GM21786 (cell line): ENCODE data around the gene LATS2.

Experiments used
- ATAC-seq: cut with Tn5 transposase; IDR thresholded peaks from one replicate; pipeline ENCODE4 v1.9.1; 2021; ENCODE audit not compliant: unreplicated experiment

LATS2 gene

DNA sequence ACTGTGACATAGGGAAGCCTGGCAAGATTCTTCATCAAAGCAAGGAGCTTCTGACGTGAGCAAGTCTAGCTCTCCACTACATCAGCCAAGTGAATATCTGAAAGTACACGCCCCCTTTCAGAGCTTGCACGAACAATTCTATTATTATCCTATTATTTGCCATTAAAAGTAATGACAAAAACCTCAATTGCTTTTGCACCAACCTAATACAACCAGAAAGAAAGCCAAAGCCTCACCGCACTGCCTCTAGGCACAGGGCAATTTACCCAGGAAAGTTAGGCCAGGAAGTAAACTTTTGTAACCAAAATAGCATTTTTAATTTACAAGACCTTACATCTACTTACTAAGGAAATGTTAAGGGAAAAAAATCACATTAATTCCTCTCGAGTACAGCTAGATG lies 41.2 kb downstream of the LATS2 start:
- ATAC-seq = no peak

DNA sequence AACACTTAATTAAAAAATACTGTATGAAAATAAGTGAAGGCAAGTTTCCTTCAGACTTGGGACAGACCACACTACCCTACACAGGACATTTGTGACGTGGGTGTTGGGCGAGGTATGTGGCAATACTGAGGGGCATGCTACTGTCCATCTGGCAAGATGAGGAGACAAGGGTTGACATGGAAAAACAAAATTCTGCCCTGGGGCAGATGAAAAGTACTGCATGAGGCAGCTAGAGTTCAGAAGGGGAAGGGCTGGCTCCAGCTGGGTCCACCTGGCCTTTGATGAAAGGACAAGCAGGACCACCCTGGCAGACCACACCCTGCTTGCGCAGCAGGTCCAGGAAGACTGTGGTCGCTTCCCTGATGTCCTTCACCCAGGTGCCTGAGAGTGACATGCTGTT lies 43.2 kb downstream of the LATS2 start:
- no peak for ATAC-seq

DNA sequence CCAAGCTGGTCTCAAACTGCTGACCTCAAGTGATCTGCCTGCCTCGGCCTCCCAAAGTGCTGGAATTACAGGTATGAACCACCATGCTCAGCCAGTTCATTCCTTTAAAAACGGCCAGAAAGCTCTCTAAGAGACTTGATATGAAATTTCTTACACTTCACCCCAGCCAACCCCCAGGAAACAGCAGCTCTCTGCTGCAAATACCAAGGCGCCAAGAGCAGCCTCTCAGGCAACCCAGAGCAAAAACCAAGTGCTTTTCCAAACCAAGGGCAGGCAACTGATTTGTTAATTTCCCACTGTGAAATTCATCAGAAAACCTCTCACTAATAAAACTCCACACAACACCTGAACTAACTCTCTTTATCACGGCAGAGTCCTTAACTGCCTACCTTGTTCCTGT lies 44.9 kb downstream of the LATS2 start:
- no peak for ATAC-seq

DNA sequence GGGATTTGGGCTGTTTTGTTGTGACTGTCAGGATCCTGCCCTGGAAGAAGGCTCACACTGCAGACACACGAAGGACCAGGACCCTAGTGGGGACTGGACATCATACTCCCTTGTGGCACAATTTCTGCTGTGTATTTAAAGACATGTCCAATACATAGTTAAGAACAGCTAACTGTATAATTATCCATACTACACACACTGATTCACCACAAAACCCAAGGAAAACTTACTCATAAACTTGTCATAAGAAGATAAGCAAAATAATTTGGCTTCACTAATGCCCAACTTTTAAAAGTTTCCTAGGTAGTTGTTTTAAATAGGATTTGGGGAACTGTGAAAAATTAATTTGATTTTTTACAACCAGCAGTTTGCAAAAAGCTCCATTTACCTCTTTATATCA lies 46.1 kb downstream of the LATS2 start:
- no peak for ATAC-seq

DNA sequence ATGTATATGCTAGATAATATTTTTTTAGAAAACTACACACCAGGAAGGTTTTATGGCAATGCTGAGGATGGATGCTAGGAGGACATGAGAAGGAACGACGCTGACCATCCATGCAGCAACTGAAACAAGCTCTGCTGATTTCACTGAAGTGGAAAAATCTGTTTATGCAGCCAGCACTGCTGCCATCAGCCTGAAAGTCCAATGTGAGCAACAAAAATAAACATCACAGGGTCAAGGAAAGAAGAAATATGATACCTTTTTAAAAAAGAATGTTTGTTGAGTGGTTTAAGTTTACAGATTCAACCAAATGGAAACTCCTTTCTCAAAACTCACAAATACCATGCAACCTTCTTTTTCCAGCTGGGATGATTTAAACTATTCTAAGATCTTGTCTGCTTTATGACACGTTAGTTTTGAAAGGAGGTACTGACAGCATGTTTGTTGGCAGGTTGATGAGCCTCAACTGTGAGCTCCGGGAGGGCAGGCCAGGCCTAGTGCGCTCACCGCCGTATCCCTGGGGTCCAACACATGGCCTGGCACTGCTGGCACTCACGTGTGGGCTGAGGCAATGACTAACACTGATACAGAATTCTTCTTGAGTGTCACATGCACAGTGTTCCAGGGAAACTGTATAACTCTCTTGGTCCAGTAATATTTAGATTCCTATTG lies 46.8 kb downstream of the LATS2 start:
- ATAC-seq = no peak

DNA sequence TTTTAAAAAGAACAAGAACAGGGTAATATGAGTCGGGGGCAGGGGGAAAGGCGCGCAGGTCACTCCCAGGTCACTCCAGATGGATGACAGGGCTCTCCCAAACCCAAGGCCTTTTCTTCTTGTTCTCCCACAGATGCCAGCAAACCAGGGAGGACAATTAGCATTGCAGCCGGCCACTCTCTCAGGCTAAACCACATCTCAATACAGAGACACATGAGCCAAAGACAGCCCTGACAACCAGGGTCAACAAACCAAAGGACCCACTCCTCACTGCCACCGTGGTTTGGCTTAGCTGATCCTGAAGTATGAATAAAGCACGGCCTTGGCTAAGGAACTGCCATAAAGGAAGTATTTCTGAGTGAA lies 47.3 kb downstream of the LATS2 start:
- no peak for ATAC-seq

DNA sequence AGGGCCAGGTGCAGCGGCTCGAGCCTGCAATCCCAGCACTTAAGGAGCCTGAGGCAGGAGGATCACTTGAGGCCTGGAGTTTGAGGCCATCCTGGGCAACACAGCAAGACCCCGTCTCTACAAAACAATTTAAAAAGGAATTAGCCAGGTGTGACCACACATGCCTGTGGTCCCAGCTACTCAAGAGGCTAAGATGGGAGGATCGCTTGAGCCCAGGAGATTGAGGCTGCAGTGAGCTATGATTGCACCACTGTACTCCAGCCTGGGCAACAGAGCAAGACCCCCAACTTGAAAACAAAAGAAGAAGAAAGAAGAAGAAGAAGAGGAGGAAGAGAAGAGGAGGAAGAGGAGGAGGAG lies 47.7 kb downstream of the LATS2 start:
- ATAC-seq = no peak

DNA sequence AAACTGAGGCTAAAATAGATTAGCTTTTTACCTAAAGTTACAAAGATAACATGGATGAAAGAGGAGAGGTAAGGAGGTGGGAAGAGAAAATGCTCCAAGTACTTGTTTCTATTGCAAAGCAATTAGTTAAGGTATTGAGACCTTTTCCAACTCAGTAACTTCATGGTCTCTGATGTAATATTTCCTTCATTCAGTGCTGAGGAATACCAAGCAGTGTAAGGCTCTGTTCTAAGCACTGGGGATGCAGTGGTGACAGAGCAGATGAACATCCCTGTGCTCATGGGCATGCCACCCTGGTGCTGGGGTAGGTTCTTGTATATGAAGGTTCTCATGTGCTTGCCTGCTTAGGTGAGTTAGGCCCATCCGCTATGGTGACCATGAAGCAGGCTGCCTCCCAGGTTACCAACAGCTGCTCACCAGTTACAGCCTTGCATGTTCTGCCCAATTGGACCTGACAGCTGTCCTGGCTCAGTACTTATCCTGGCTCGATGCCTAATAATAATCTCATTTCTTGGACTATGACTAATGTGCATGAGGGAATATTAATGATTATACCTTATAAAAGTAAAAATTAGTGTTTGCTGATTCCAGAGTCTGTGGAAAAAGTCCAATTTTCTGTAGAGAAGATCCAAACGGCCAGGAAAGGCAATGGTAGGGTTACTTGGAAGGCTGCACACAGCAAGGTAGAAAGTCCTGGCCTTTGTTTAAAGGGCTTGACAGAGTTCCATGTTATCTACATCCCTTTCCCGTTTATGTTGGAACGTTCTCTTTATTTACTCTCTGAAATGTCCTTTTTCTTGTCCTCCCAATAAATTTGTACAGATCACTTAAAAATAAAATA lies 48.3 kb downstream of the LATS2 start:
- no peak for ATAC-seq

DNA sequence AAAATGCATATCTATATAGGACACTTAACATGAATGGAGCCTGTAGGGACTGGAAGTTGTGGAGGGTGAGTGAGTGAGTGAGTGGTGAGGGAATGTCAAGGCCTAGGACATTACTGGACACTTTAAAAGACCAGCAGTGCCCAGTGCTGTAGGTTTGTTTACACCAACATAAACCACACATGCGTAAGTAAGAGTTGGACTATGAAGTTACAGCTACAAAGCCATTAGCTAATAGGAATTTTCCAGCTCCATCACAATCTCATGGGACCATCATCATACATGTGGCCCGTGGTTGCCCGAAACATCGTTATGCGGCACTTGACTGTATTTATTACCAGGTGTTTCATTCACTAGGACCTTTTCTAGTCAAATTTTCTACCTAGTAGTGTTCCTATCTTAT lies 49.2 kb downstream of the LATS2 start:
- ATAC-seq = no peak

DNA sequence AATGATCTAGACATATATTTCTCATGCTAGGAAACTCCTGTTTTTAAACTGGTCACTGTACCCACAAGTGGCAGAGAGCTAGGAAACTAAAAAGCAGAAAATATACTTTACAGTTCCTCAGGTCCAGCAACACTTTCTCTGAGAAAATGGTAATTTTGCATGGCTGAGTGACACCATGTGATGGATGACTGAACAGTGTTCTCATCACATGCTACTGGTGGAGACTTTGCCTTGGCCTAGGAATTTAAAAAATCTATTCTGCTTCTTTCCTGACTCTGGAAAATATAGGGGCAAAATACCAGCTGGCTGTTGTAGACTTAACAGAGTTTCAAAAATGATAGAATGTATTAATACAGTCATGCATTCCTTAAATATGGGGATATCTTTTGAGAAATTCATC lies 50.0 kb downstream of the LATS2 start:
- no peak for ATAC-seq

DNA sequence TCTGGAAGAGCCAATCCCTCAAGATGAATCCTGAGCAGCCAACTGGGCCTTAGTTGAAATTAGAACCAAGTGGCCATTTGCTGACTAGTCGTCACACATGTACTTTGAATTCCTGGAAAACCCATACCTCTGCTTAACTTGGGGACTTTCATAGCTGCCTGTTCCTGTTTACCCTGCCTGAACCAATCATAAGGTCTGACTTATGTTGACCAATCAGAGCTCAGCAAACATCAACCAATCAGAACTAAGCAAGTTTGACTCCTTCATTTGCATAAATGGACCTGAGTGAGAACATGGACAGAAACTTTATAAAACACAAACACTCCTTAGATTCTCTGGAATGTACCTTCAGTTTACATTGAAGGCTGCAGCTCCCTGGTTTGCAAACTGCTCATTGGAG lies 50.8 kb downstream of the LATS2 start:
- ATAC-seq = no peak

DNA sequence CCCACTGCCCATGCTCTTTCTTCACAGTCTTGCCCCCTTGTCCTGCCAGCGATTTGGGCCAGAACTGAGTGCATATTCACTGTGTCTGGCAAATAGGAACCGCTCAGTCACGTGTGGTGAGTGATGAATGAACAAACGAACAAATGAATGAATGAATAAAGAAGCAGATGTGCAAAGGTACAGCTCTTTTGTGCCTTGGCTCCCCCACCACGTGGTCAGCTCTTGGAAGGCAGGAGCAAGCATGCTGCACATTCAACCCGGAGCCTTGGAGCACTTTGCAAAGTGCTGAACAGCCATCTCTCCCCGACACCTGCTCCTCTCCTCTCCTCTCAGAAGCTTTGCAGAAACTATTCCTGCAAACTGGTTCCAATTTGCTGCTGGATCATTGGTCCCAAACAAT lies 52.4 kb downstream of the LATS2 start:
- ATAC-seq = no peak

DNA sequence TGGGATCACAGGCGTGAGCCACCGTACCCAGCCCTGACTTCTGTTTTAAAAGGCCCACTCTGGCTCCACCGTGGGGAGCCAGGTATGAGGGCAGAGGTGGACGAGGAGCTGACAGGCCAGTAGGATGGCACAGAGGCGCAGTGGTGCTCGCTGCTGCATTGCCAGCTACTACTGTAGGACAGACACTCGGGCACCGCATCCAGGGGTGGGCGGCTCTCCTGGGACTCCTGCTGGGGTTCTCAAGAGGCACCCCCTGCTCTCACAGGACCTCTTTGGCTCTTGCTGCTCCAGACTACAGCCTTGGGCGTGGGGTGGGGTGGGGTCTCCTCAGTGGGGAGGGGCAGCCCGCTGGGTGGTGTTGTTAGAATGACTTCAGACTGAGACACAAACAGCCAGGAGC lies 53.4 kb downstream of the LATS2 start:
- no peak for ATAC-seq

DNA sequence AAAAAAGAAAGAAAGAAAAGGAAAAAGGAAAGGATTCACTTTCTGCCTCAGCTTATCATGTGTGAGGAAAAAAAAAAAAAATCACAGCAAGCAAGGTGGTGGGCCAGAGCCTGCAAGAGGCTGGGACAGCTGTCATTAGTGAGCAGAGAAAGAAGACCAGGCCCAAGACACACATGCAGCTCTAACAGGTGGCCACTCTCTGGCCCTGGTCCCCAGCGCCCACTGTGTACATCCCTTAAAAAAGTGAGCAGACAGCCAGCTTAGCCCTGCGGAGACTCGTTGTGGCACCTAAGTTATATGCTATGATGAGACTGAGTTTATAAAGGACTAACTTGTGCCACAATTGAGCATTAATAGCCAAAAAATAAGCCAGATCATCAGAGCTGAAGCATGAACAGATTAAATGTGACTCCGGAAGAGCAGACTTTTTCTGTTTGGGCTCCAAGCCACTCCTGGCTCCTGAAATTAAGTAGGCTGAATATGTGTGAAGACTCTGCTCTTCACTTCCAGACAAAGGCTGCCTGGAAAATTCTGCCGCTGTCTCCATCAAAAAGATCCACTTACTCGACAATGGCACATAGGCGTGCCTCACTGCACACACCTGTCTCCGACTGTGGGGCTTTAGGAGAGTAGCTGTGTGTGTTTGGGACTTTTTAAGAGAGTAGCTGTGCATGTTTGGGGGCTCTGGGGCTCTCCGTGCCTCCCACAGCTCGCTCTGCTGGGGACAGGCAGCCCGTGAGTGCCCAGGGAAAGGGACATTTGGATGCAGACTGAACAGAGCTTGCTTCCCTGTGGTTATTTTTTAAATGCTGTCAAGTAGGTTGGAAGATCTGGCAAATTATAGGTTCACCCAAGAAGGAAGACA lies 55.0 kb downstream of the LATS2 start:
- ATAC-seq = no peak

DNA sequence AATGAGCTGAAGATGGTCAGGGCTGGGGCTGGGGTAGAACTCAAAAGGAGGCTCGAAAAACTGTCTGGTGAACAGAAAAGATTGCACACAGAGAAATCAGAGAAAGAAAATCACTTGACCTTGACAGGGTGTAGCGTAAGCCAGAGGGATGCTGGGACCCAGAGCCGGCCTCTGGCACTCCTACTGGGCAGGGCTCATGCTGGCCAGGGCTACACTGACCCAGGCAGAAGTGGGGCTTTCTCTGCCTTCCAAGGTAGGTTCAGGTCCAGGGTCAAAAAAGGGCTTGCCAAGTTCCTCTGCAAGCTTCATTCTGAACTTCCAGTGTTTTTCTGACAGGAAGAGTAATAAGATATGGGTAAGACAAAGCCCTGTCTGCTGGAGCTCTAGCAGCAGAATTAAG lies 56.2 kb downstream of the LATS2 start:
- ATAC-seq = no peak

DNA sequence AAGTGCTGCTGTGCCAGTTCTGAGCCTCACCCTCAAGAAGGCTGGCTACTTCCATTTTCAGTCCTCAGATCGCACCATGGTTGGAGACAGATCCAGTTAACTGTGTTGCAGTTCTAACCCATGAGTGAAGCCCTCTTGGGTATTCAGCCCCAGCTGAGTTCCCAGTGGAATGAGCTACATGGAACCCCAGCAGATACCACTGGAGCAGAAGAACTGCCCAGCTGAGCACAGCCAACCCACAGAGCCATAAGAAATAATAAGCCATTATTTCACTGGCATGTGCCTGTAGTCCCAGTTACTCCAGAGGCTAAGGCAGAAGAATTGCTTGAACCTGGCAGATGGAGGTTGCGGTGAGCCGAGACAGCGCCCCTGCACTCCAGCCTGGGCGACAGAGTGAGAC lies 59.9 kb downstream of the LATS2 start:
- no peak for ATAC-seq

DNA sequence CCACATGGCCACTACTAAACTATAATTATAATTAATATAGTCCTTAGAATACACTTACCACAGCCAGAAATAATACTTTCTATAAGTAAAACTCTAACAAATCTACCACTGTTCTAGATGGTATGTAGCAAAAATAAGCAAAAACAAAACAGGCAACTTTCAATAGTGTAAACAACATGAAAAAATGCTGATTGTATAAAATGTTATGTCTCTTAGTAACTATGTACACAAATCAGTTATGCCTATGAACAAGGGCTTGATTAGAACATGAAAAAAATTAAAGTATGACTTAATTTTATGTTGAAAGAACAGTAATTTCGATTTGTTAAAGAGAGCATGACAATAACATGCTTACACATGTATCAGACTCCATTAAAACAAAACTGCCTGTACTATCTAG lies 60.7 kb downstream of the LATS2 start:
- ATAC-seq = no peak

DNA sequence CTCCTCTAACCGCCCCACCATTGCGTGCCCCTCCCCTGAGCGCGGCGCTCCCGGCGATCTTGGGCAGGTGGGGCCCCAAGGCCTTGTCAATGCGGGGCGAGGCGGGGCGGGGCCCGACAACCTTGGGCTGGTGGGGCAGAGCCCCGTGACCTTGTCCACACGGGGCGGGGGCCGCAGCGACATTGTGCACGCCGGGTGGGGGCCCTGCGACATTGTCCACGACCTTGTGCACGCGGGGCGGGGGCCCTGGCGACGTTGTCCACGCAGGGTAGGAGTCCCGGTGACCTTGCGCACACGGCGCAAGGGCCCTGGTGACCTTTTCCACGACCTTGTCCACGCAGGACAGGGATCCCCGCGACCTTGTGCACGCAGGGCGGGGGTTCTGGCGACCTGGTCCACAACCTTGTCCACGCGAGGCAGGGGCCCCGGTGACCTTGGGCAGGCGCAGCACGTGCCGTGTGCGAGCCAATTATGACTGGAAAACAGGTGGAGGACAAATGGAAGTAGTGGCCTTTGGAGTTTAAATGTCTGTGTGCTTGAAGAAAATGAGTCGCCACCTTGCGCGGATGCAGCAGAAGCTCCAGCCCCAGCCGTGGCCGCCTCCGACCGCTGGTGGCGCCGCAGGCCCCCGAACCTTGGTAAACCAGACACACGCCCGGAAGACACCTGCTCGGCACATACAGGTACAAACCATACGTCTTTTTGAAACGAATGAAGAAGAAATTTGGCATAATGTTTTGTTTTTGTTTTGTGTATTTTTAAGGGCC lies 62.6 kb downstream of the LATS2 start:
- no peak for ATAC-seq

DNA sequence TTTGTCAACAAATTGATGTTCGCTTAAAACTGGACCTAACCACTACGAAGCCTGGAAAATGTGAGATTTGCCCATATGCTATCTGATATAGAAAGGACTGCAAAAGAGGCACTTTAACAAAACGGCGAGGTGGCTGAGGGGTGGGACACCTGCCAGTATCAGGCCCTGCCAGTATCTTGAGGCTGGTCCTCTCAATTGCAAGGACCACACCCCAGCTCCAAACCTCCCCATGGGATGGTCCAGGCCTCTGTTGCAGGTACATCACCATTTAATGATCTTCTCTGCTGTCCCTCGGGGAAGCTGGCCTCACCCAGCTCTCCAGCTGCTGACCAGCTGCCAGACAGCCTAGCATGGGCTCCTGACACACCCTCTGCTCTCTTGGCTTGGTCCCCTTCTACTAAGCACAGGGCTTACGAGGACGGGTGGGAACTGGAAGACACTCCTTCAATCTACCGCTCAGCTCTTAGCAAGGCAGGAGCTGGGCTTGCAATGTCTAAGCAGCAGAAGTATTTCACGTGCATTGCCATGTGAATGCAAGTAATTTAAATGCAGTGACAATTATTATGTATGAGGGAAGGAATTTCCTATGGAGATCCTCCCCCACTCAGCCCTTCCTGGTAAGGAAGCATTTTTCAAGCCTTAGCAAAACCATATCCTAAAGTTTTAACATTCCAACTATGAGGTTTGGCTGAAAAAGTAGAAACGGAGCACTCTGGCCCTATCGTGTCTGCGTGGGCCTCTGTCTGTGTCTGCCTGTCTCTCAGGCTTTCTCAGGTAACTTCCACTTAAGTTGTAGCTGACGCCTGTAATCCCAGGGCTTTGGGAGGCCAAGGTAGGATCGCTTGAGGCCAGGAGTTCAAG lies 63.9 kb downstream of the LATS2 start:
- ATAC-seq = no peak

DNA sequence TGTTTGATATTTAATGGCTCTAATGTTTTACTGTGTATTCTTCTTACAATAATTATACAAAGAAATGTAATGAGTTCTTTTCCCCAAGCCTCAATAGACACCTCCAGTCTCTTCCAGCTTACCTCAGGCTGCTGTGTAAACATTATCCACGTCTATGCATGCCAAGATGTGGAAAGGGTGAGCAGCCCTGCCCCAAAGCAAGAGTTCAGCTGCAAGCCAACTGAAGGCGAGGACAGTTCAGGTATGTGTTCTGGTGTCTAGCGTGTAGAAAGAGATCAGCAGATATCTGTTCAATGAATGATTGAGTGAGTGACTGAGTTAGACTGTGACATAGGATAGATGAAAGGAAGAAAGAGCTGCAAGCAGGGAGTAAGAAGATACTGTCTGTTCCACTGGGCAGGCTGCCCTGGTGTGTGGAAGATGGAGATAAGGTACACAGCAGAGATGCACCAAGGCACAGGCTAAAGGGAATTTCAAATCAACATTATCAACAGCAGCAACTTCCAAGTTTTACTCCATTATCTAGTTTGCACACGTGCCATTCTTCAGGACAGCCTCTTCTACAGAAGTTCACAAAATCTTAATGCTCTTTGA lies 66.0 kb downstream of the LATS2 start:
- ATAC-seq = no peak
